ENCODE data around the gene CERT1. TPM values are rescaled to one million over a fixed set of nuclear protein-coding genes. Genes with fewer than 3 reads are reported as not detected.

Gene CERT1
- total and polyA plus RNA-seq, 9 of the 15 experiments (the other 6 are each of a cell fraction or from before 2014, with no cell fraction given) = 3.4 to 24.7 (median 9.8) TPM

DNA sequence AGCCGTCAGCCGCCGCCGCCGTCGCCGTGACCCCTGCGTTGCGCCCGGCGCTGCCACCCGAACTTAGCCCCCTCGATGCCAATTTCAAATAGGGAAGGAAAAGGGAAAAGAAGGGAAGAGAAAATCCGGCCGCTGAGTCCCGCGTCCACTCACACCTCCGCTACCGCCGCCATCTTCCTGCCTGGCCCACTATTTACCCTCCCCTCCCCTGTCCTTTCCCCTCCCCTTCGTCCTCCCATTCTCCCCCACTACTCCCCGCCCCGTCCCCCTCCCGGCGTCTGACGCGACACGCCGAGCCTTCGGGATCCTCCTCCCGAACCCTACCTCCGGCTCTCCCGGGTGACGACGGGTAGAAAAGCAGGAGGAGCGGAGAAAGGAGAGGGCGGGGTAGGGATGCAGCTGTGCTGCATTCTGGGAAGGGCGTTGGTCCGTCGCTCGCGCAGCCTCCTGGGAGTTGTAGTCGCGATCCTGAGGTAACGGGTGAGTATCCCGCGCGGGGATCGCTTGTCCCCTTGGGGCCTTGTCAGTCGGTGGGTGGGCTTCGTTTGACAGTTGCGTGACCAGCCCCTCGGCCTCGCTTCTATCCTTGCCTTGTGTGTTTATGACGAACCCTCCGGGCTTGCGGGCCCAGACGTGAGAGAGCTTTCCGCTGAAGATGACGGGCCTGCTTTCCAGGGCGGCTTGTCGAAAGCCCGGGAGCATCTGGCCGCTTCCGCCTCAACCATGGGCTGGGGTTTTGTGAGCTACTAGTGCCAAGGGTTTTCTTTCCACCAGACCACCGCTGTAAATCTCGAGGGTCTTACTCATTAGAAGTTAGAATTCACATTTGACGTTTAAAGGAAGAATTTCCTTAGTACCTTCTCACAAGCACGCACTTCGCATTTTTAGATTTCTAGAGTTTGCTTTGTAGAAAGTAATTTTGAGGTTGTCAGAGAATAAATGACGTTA, at the start of gene CERT1, which contains the start of gene POLK (continued):
- TF ChIP-seq THRA (IDR thresholded peaks at IDR 0.05) = no peak
- TF ChIP-seq TOE1 (IDR thresholded peaks at IDR 0.05; ENCODE audit: borderline replicate concordance) = no peak; the same call in 1 of the 2 replicates
- TF ChIP-seq TOE1 (CRISPR knock-in tag; IDR thresholded peaks at IDR 0.05; ENCODE audit: borderline replicate concordance, low read depth) = no peak
- peak; percentile 26; the same call in 1 of the 2 replicates for TF ChIP-seq MGA (IDR thresholded peaks at IDR 0.05)
- TF ChIP-seq GABPA (tag; conservative IDR thresholded peaks at IDR 0.05; ENCODE audit: low read depth) = peak; percentile 63
- TF ChIP-seq ZNF280B (CRISPR knock-in tag; IDR thresholded peaks at IDR 0.05) = no peak
- TF ChIP-seq MCM2 (IDR thresholded peaks at IDR 0.05; ENCODE audit: low read depth) = no peak
- TF ChIP-seq ZBTB8A (IDR thresholded peaks at IDR 0.05; ENCODE audit: partially characterized antibody) = no peak
- TF ChIP-seq PYGO2 (tag; IDR thresholded peaks at IDR 0.05) = no peak
- TF ChIP-seq KDM2B (CRISPR knock-in tag; IDR thresholded peaks at IDR 0.05) = no peak
- no peak; the same call in 1 of the 2 replicates for TF ChIP-seq CHD2 (IDR thresholded peaks at IDR 0.05; ENCODE audit: low read depth, low read length)
- TF ChIP-seq ZNF311 (CRISPR knock-in tag; IDR thresholded peaks at IDR 0.05) = 0 out of 2 replicates have a peak, but pooled peaks have one; percentile 27
